ENCODE results near the gene CPN2.

The CPN2 gene

DNA sequence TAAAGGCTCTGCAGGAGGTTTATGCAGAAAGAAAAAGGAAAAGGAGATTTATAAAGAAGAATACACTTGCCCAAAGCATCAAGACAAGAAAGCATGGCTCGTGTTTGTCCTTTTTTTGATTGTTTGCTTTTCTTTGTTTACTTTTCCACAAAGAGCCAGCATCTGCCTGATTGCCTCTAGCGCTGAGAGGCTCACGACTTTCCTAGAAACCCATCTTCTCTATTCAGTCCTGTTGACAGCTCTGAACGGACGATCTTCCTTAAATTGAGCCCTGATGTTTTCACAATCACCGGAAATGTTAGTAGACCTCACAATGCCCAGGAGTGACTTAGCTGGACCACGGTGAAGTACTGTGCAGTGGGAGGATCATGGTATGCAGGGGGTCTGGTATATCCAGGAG is 35.5 kb upstream of the CPN2 start:
- Mint-ChIP-seq H3K4me1 (no peaks in the 10 kb centered on the region), H3K27me3 (peaks cover 50% of the 10 kb centered on the region), H3K36me3 (peaks cover 1% of the 10 kb centered on the region), H3K4me3 (no peak overlapping the region), H3K27ac (no peak overlapping the region), H3K9me3 (peaks cover 9% of the 10 kb centered on the region)
- no peak for DNase-seq
- CTCF ChIA-PET, result interaction anchor here (1.0 kb wide), 1 partner anchor 43 kb away, joined by 4 read pairs; no protein-coding TSS in a partner anchor

DNA sequence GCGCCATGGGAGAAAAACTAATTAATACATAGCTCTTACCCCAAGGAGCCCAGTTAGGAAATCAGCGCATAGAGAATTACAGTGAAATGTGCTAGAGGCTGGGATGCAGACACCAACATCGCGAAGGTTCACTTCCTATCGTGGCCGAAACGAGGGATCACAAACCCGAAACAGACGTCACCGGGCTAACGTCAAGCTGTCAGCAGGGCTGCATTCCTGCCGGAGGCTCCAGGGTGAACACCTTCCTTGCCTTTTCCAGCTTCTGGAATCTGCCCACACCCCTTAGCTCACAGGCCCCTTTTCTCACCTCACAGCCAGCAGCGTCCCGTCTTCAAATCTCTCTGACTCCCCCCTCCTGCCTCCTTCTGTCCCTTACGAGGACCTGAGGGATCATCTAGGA is 34.9 kb upstream of the CPN2 start:
- H3K27me3 Mint-ChIP-seq, result peaks cover 53% of the 10 kb centered on the region

DNA sequence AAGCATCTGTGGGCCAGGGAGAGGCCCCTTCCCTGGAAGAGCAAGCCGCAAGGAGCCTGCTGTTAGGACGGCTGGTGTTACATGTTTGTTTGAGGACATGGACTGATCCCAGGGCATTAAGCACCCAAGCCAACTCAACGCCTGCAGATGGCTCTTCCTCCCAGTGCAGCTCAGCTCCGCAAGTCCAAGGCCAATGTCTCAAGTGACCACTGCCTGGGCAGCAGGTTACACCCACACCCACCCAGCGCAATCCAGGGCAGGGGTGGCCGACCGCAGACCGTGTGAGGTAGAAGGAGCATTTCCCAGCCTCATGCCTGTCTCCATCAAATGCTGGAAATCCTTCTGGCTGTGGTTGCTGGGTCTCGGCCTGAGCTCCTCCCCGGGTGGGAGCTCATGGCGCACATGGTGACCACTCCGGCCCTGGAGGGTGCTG is 33.5 kb upstream of the CPN2 start:
- CTCF ChIA-PET, result no interaction called here

More for the DNA sequence above, 34.9 kb upstream of the CPN2 start:
- CTCF ChIA-PET, result no interaction called here
- Mint-ChIP-seq H3K4me3 (no peak overlapping the region), H3K4me1 (no peaks in the 10 kb centered on the region), H3K9me3 (peaks cover 8% of the 10 kb centered on the region), H3K27ac (no peak overlapping the region), H3K36me3 (peaks cover 1% of the 10 kb centered on the region)
- no peak for DNase-seq

DNA sequence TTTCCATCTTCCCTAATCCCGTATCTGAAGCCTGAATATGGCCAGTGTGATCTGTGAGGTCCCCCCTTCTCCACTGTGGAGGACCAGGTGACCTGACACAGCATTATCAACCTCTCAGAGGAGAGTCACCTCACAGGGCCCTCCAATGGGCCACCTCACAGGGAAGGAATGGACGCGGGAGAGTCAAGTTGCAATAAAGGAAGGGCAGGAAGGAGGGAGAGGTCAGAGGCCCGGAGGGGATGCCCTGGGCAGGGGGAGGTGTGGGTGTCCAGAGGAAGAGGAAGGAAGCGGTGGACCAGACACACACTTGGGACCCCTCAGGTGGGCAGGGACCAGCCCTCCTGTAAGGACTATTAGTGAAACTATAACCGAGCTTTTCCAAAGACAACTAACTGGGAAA is 33.0 kb upstream of the CPN2 start:
- peak; percentile 13 for DNase-seq
- CTCF ChIA-PET, result no interaction called here
- H3K9me3 Mint-ChIP-seq, result no peaks in the 10 kb centered on the region
- no peaks in the 10 kb centered on the region for H3K4me1 Mint-ChIP-seq
- no peaks in the 10 kb centered on the region for H3K36me3 Mint-ChIP-seq
- no peak overlapping the region for H3K27ac Mint-ChIP-seq
- peaks cover 48% of the 10 kb centered on the region for H3K27me3 Mint-ChIP-seq
- H3K4me3 Mint-ChIP-seq, result no peak overlapping the region

More for the DNA sequence above, 33.5 kb upstream of the CPN2 start:
- Mint-ChIP-seq H3K27ac (no peak overlapping the region), H3K36me3 (no peaks in the 10 kb centered on the region), H3K4me1 (no peaks in the 10 kb centered on the region), H3K9me3 (peaks cover 2% of the 10 kb centered on the region), H3K4me3 (no peak overlapping the region), H3K27me3 (peaks cover 48% of the 10 kb centered on the region)
- DNase-seq, result no peak

DNA sequence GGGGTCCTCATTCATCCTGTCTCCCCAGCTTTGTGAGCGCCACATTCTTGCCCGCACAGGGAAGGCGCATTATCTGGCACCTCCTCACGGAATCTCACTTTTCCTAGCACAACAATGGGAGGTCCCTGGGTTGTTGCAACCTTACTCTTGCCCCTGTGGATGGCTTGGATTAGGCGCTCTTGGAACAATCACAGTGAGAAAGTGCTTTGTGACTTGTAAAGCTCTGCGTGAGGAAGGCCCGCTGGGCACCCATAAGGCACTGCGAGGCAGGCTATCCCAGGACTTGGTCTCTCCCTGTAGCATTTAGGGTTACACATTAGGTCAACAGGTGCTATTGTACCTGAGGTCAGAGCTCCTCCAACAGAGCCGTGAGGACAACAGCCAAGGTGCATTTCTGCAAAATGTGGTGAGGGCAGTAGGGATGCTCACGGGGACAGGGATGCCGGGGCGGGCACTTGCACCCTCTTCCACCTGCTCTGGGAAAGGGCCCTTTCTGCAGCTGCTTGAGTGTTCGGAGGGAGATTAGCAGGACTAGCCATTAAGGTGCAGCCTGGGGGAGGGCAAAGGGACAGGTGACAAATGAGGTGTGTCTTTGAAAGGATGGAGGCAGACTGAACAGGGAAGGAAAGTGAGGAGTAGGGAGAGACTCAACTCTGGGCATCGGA is 32.3 kb upstream of the CPN2 start:
- no peaks in the 10 kb centered on the region for H3K36me3 Mint-ChIP-seq
- CTCF ChIA-PET, result no interaction called here
- no peaks in the 10 kb centered on the region for H3K4me1 Mint-ChIP-seq
- peak; percentile 7 for DNase-seq
- H3K4me3 Mint-ChIP-seq, result no peak overlapping the region
- H3K27ac Mint-ChIP-seq, result no peak overlapping the region
- H3K27me3 Mint-ChIP-seq, result peaks cover 53% of the 10 kb centered on the region
- no peaks in the 10 kb centered on the region for H3K9me3 Mint-ChIP-seq

DNA sequence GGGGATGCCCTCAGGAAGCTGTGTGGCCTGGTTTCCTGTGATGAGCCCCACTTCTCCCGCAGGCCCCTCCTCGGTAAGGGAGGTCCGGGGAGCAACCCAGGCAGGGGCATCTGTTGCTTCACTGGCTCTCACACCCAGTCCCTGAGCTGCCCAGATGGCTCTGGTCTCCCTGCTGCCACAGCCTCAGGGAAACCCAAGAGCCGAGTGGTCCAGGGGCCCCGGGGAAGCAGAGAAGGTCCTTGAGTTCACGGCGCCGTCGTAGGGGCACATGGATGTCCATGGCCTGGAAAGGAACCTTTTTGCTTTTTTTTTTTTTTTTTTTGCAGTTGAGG is 31.7 kb upstream of the CPN2 start:
- H3K4me1 Mint-ChIP-seq, result no peaks in the 10 kb centered on the region
- no peak overlapping the region for H3K27ac Mint-ChIP-seq
- no peaks in the 10 kb centered on the region for H3K9me3 Mint-ChIP-seq
- no peaks in the 10 kb centered on the region for H3K36me3 Mint-ChIP-seq
- H3K4me3 Mint-ChIP-seq, result no peak overlapping the region
- peak; percentile 16 for DNase-seq
- CTCF ChIA-PET, result no interaction called here
- H3K27me3 Mint-ChIP-seq, result peaks cover 54% of the 10 kb centered on the region

DNA sequence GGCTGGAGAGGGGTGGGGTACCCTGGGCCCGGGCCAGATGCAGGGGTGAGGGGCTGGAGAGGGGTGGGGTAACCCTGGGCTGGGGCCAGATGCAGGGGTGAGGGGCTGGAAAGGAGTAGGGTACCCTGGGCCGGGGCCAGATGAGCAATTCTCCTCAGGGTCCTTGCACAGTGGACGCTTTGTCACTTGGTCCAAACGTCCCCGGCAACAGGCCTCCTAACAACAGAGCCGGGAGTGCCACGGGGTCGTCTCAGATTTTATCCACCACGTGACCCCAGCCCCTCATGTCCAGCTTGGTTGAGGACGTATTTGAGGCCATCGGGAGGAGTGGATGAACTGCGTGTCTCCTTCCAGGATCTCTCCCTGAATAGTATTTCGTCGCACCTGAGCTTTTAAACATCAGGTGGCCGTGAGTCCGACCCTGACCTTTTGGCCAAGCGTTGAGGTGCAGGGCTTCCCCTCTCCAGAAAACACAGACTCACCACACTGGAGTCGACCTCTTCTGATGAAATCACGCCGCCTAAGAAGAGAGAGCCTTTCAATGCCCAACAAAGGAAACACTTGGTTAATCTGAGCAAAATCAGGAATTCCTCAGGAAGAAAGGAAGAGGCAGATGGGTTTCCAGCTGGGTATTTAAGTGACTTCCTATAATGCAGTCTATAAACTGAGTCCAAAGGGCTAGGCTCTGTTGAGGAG is 31.2 kb upstream of the CPN2 start:
- CTCF ChIA-PET, result no interaction called here
- Mint-ChIP-seq H3K9me3 (no peaks in the 10 kb centered on the region), H3K36me3 (no peaks in the 10 kb centered on the region), H3K4me3 (no peak overlapping the region), H3K27me3 (peaks cover 50% of the 10 kb centered on the region), H3K27ac (no peak overlapping the region), H3K4me1 (no peaks in the 10 kb centered on the region)
- DNase-seq, result no peak

DNA sequence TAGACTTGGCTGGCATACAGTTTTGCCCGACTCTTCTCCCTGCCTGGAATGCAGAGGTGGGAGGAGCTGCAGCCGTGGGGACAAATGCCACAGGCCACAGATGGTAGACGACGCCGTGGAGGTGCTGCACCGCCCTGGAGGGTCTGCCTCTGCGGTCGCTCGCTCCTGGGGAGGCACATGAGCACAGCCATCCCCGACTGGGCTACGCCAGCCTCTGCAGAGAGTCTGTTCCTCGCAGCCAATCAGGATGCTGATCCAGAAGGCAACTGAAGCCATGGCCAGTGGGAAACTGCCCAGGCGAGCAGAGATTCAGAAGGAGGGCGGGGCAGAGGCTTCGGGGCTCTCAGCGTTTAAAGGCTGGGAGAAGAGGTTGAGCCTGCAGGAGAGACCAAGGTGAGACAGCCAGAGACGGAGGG is 30.3 kb upstream of the CPN2 start:
- CTCF ChIA-PET, result no interaction called here
- Mint-ChIP-seq H3K36me3 (no peaks in the 10 kb centered on the region), H3K9me3 (no peaks in the 10 kb centered on the region), H3K4me1 (no peaks in the 10 kb centered on the region), H3K4me3 (no peak overlapping the region), H3K27ac (no peak overlapping the region), H3K27me3 (peaks cover 52% of the 10 kb centered on the region)
- DNase-seq, result no peak

DNA sequence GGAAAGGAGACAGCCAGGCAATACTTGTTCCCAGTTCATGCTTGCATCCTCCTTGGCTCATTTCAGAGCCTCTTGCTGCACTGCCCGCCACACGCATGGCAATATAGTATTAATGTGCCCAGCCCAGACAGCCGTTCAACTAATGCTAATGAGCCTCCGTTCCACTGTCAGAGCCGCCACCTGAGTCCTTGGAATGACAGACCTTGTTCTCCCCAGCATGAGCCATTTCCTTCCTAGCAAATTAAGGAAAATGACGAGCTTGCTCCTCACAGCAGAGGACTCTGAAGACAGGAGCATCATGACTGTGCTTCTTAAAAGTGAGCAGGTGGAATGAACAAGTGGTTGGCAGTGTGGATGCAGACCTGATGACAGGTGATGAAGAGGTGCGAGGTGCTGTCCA is 29.2 kb upstream of the CPN2 start:
- Mint-ChIP-seq H3K27me3 (peaks cover 52% of the 10 kb centered on the region), H3K4me3 (no peak overlapping the region), H3K9me3 (no peaks in the 10 kb centered on the region), H3K4me1 (no peaks in the 10 kb centered on the region), H3K36me3 (no peaks in the 10 kb centered on the region), H3K27ac (no peak overlapping the region)
- DNase-seq, result no peak
- CTCF ChIA-PET, result no interaction called here

DNA sequence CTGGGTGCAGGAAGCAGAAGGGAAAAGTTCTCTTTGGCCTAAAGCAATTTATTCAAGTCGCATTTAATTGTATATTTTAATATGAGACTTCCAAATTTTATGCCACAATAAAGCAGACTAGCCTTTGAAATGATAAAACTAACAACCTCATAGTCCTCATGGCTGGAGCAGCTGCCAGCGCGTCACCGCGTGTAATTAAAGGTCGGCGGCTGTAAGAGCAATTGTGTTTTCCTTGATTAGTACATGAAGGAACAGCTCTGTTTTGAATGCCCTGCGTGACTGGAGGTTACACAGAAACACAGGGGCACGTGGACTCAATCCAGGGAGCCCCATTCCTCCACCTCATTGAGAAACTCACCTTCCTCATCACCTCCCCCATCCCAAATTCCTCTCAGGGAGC is 28.5 kb upstream of the CPN2 start:
- Mint-ChIP-seq H3K4me1 (no peaks in the 10 kb centered on the region), H3K27ac (no peak overlapping the region)
- no peak for DNase-seq

DNA sequence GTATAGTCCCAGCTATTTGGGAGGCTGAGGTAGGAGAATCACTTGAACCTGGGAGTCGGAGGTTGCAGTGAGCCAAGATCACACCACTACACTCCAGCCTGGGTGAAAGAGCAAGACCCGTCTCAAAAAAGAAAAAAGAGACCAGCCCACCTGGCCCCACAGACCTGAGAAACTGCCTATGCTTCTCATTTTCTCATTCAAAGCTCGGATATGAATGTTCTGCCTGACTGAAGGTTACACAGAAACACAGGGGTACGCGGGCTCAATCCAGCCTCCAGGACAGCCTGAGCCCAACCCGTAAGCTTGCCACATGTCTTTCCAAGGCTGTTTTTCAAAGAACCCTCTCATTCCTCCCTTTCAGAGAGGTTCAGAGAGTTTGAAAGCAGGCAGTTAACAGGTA is 28.1 kb upstream of the CPN2 start:
- CTCF ChIA-PET, result interaction anchor here (1.2 kb wide), 1 partner anchor 35 kb away, joined by 8 read pairs; no protein-coding TSS in a partner anchor
- H3K27me3 Mint-ChIP-seq, result peaks cover 53% of the 10 kb centered on the region
- H3K27ac Mint-ChIP-seq, result no peak overlapping the region
- no peak overlapping the region for H3K4me3 Mint-ChIP-seq
- no peaks in the 10 kb centered on the region for H3K9me3 Mint-ChIP-seq
- no peaks in the 10 kb centered on the region for H3K4me1 Mint-ChIP-seq
- DNase-seq, result no peak
- H3K36me3 Mint-ChIP-seq, result no peaks in the 10 kb centered on the region

More for the DNA sequence above, 28.5 kb upstream of the CPN2 start:
- Mint-ChIP-seq H3K9me3 (no peaks in the 10 kb centered on the region), H3K4me3 (no peak overlapping the region), H3K27me3 (peaks cover 54% of the 10 kb centered on the region), H3K36me3 (no peaks in the 10 kb centered on the region)
- CTCF ChIA-PET, result interaction anchor here (1.2 kb wide), 1 partner anchor 35 kb away, joined by 8 read pairs; no protein-coding TSS in a partner anchor

DNA sequence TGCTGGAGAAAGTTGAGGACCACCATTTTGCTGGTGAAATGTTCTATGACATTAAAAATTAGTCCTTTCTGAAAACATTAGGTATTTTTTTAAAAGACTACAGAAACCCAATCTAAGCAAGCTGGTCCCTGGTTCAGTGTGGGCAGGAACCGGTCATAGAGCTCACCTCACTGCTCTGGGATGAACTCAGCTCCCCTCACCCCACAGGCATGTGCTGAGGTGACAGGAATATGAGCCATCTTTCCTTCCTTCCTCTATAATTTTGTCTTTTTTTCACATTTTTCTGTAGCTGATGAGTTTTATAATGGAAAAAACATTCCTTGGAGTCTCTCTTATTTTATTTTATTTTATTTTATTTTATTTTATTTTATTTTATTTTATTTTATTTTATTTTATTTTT is 26.6 kb upstream of the CPN2 start:
- H3K27me3 Mint-ChIP-seq, result peaks cover 51% of the 10 kb centered on the region
- H3K4me3 Mint-ChIP-seq, result no peak overlapping the region
- H3K27ac Mint-ChIP-seq, result no peak overlapping the region
- no peaks in the 10 kb centered on the region for H3K9me3 Mint-ChIP-seq
- CTCF ChIA-PET, result no interaction called here
- H3K36me3 Mint-ChIP-seq, result no peaks in the 10 kb centered on the region
- DNase-seq, result no peak
- no peaks in the 10 kb centered on the region for H3K4me1 Mint-ChIP-seq

DNA sequence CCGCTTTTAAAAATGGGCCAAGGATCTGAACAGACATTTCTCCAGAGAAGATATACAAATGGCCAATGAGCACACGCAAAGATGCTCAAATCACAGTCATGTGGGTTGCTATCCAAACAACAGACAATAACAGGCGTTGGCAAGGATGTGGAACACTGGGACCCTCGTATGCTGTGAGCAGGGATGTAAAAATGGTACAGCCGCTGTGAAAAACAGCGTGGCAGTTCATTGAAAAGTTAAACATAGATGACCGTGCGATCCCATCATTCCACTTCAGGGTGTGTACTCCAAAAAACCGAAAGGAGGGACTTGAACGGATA is 25.1 kb upstream of the CPN2 start:
- Mint-ChIP-seq H3K27ac (no peak overlapping the region), H3K9me3 (no peaks in the 10 kb centered on the region), H3K27me3 (peaks cover 58% of the 10 kb centered on the region), H3K4me1 (no peaks in the 10 kb centered on the region), H3K36me3 (no peaks in the 10 kb centered on the region), H3K4me3 (no peak overlapping the region)
- DNase-seq, result no peak
- CTCF ChIA-PET, result no interaction called here

DNA sequence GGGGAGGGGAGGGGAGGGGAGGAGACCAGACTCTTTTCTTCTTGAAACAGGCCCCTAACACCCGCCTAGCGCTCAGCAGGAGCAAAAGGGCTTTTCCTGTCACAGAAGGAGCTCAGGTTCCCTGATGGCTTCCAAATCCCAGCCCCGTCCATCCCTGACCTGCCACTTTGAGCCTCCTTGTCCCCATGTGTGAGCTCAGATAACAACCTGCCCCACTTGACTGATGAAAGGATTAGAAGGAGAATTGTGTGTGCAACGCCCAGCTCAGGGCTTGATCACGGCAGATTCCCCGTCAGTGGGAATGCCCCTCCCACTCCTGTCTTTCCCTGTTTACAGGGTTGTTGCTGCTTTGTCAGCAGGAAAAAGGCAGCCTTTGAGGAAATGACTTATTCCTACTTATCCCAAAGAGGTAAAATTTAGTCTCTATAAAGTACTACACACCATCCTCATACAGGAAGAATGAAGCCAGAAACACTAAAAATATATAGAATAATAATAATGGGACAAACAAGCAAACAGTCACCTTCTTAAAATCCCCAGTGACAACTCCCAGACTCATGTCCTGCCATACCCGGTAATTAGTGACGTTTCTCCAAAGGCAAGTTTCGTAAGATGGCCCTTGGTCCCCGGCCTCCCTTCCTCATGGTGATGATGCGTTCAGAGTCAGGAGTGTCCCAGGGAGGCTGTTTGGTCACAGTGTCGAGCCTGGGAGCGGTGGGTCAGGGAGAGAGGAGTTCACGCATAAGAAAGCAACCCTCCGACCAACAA is 24.5 kb upstream of the CPN2 start:
- Mint-ChIP-seq H3K27ac (no peak overlapping the region), H3K27me3 (peaks cover 64% of the 10 kb centered on the region), H3K36me3 (no peaks in the 10 kb centered on the region), H3K9me3 (no peaks in the 10 kb centered on the region), H3K4me3 (no peak overlapping the region), H3K4me1 (no peaks in the 10 kb centered on the region)
- CTCF ChIA-PET, result no interaction called here
- DNase-seq, result no peak

DNA sequence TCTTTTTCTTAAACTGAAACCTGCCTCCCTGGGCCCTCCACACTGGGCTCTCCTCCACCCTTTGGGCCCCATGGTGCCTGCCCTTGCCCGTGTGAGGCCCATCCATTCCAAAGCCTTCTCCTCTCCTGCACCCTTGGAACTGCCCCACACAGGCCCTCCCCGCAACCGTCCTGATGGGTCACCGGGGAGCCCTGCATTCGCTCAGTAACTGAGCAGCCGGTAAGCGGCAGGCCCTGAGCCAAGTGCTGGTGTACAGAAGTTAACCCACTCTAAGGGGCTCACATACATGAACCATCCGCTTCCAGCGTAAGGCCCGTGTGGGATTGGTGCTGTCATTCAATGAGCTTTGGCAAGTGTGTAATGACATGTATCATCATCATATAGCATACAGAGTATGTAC is 23.8 kb upstream of the CPN2 start:
- H3K27ac Mint-ChIP-seq, result no peak overlapping the region
- CTCF ChIA-PET, result no interaction called here
- H3K4me1 Mint-ChIP-seq, result no peaks in the 10 kb centered on the region
- no peaks in the 10 kb centered on the region for H3K9me3 Mint-ChIP-seq
- H3K36me3 Mint-ChIP-seq, result no peaks in the 10 kb centered on the region
- no peak for DNase-seq
- H3K4me3 Mint-ChIP-seq, result no peak overlapping the region
- H3K27me3 Mint-ChIP-seq, result peaks cover 63% of the 10 kb centered on the region
